ENCODE data around the gene CDC27. TPM values are rescaled to one million over a fixed set of nuclear protein-coding genes. Genes with fewer than 3 reads are reported as not detected.
"Not testable (repeated sequence)": the region's sequence is repeated elsewhere in the genome, so short reads cannot be mapped to it uniquely, and the experiment has no call there.

CDC27 gene
- total RNA-seq, 2 donors from 2014 or later = 50.1 to 61.6 TPM

DNA sequence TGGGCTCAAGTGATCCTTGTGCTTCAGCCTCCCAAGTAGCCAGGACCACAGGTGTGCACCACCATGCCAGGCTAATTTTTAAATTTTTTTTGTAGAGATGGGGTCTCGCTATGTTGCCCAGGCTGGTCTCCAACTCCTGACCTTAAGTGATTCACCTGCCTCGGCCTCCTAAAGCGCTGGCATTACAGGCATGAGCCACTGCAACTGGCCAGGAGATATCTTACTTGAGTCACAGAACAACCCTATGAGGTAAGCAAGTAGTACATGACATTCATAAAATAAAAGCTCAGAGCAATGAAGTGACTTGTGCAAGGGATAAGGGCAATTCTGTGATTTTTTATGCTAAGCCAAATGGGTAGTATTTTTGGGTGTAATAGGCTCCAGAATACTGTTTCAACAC is 57.3 kb downstream of the CDC27 start:
- Mint-ChIP-seq H3K4me3 (peak overlapping the region; percentile 25), H3K4me1 (no peaks in the 10 kb centered on the region), H3K27me3 (no peaks in the 10 kb centered on the region), H3K36me3 (ENCODE audit: low read depth) (no peaks in the 10 kb centered on the region), H3K27ac (no peak overlapping the region)
- ATAC-seq (no peak), DNase-seq (no peak)
- no peaks in the 10 kb centered on the region for H3K9me3 ChIP-seq (ENCODE audit: control insufficient read depth, low read length, poor library complexity, severe bottlenecking)

- H3K27ac Mint-ChIP-seq; DNase-seq; H3K9me3 ChIP-seq (ENCODE audit: control insufficient read depth, low read length, poor library complexity, severe bottlenecking); H3K36me3 Mint-ChIP-seq (ENCODE audit: low read depth); H3K27me3 Mint-ChIP-seq; H3K4me1 Mint-ChIP-seq; H3K4me3 Mint-ChIP-seq; ATAC-seq: not testable (repeated sequence)
Observed at GRCh38 chr17:47126835-47127234, 62.3 kb downstream of the CDC27 start.

- ATAC-seq; H3K4me3 Mint-ChIP-seq; H3K4me1 Mint-ChIP-seq; H3K27me3 Mint-ChIP-seq; H3K9me3 ChIP-seq (ENCODE audit: control insufficient read depth, low read length, poor library complexity, severe bottlenecking); H3K36me3 Mint-ChIP-seq (ENCODE audit: low read depth); H3K27ac Mint-ChIP-seq; DNase-seq: not testable (repeated sequence)
Observed at GRCh38 chr17:47123262-47123661, 65.8 kb downstream of the CDC27 start.

DNA sequence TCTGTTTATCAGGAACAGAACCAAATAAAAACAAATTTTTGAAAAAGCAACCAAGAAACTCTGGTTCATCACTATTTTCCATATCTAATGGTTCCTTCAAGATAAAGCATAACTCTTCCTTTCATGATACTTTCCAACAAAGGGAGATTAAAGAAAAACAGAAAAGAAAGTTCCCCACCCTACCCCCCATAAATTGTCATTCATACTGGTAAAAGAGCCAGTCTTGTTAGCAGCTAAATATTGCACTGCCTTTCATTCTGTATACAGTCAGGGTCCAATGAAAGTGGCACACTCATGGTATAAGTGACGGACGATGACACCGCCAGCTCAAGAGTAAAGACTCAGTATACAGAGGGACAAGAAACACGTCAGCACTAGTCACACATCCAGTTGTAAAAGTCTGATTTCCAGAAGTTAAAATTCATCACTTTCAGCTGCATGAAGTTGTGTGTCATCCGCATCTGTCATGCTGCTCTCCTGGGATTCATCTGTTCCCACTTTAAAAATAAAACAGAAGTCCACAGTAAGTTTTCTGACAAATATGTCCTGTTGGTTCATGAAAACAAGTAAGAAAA is 68.5 kb downstream of the CDC27 start:
- Mint-ChIP-seq H3K4me1 (no peaks in the 10 kb centered on the region), H3K4me3 (no peak overlapping the region), H3K36me3 (ENCODE audit: low read depth) (no peaks in the 10 kb centered on the region), H3K27me3 (no peaks in the 10 kb centered on the region), H3K27ac (no peak overlapping the region)
- DNase-seq (no peak), ATAC-seq (no peak)
- H3K9me3 ChIP-seq (ENCODE audit: control insufficient read depth, low read length, poor library complexity, severe bottlenecking) = no peaks in the 10 kb centered on the region

DNA sequence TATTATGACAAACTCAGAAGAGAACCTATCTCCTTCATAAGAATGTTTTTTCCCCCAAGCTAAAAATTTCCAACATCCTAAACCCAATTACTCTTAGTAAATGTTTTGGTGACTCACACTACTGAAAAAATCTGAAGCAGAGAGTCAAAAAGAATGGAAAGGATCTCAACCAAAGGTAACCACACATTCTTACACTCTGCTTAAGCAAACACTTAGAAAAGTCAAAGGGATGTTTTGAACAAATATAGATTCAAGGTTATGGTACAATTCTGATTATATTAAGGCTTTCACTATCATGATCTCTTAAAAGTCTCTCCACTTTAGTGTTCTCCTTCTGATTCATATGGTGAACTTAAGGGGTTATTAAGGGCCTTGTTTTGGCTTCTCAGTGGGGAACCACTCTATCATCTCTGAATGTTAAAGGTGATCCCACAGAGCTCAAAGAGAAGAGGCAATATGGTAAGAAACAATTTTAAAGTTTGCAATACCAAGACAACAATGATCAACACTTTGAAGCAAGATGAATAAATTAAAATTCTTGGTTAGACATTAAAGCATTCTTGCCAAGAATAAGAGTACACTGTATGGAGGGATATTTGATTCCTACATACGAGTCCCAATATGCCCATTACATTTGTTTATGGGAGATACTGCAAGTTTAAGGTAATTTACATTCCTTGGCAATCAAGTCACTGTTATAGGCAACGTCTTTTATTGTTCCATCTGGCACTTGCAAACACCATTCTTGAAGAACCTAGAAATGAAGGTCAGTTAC is 69.2 kb downstream of the CDC27 start:
- no peaks in the 10 kb centered on the region for H3K9me3 ChIP-seq (ENCODE audit: control insufficient read depth, low read length, poor library complexity, severe bottlenecking)
- ATAC-seq = no peak
- Mint-ChIP-seq H3K4me1 (no peaks in the 10 kb centered on the region), H3K27me3 (no peaks in the 10 kb centered on the region), H3K36me3 (ENCODE audit: low read depth) (no peaks in the 10 kb centered on the region), H3K27ac (no peak overlapping the region), H3K4me3 (no peak overlapping the region)
- DNase-seq = no peak

- Mint-ChIP-seq H3K27me3 (no peaks in the 10 kb centered on the region), H3K4me3 (no peak overlapping the region), H3K36me3 (ENCODE audit: low read depth) (no peaks in the 10 kb centered on the region), H3K4me1 (peaks cover 4% of the 10 kb centered on the region), H3K27ac (no peak overlapping the region)
- ATAC-seq = no peak
- no peaks in the 10 kb centered on the region for H3K9me3 ChIP-seq (ENCODE audit: control insufficient read depth, low read length, poor library complexity, severe bottlenecking)
- DNase-seq = no peak
Observed at GRCh38 chr17:47117386-47117785, 71.7 kb downstream of the CDC27 start.

GRCh38 chr17:47106130-47106529 is 83.0 kb downstream of the CDC27 start:
- no peaks in the 10 kb centered on the region for H3K9me3 ChIP-seq (ENCODE audit: control insufficient read depth, low read length, poor library complexity, severe bottlenecking)
- no peaks in the 10 kb centered on the region for H3K36me3 Mint-ChIP-seq (ENCODE audit: low read depth)
- no peaks in the 10 kb centered on the region for H3K4me1 Mint-ChIP-seq
- ATAC-seq (no peak), DNase-seq (no peak)
- H3K4me3 Mint-ChIP-seq = no peak overlapping the region
- peaks cover 14% of the 10 kb centered on the region for H3K27me3 Mint-ChIP-seq
- no peak overlapping the region for H3K27ac Mint-ChIP-seq

DNA sequence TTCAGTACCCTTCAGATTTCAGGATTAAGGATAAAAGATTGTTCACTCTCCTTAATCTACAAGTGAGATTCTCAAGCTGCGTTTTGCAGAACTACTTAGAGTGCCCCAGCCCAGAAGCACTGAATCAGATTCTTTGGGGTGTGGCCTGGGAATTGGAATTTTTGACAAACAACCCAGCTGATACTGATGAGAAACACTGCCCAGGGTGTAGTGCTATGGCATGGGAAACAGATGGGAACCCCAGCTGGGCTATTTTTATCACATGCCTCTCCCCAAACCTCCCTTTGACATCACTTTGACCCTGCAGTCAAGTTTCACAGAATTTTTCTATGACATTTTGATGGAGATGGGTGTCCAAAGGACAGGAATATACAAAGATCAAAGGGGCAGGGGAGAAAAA is 83.8 kb downstream of the CDC27 start:
- DNase-seq; H3K27ac Mint-ChIP-seq; H3K27me3 Mint-ChIP-seq; H3K36me3 Mint-ChIP-seq (ENCODE audit: low read depth); H3K9me3 ChIP-seq (ENCODE audit: control insufficient read depth, low read length, poor library complexity, severe bottlenecking); H3K4me1 Mint-ChIP-seq; ATAC-seq: not testable (repeated sequence)
- H3K4me3 Mint-ChIP-seq = peak overlapping the region; percentile 33

DNA sequence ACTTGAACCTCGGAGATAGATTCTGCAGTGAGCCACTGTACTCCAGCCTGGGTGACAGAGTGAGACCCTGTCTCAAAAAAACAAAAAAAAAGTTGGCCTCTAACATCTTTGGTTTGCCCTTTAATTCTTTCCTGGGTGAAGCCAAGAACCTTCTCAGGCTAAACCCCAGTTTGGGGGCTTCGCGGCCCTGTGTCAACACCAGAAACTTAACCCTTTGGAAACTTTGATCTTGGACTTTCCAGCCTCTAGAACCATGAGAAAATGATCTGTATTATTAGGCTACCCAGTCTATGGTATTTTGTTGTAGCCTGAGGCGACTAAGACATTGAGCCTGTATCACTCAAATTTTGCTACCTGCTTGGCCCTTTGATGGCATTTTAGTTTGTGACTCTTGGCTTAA is 86.2 kb downstream of the CDC27 start:
- ATAC-seq (no peak), DNase-seq (no peak)
- Mint-ChIP-seq H3K4me1 (peaks cover 9% of the 10 kb centered on the region), H3K27me3 (peaks cover 9% of the 10 kb centered on the region), H3K4me3 (no peak overlapping the region), H3K27ac (no peak overlapping the region), H3K36me3 (ENCODE audit: low read depth) (peaks cover 2% of the 10 kb centered on the region)
- H3K9me3 ChIP-seq (ENCODE audit: control insufficient read depth, low read length, poor library complexity, severe bottlenecking) = no peaks in the 10 kb centered on the region

- no peaks in the 10 kb centered on the region for H3K9me3 ChIP-seq (ENCODE audit: control insufficient read depth, low read length, poor library complexity, severe bottlenecking)
- Mint-ChIP-seq H3K27me3 (no peaks in the 10 kb centered on the region), H3K36me3 (ENCODE audit: low read depth) (peaks cover 2% of the 10 kb centered on the region), H3K4me1 (peaks cover 9% of the 10 kb centered on the region), H3K27ac (peak overlapping the region; percentile 92), H3K4me3 (peak overlapping the region; percentile 94)
- ATAC-seq (peak; percentile 100), DNase-seq (peak; percentile 68 to 89 (median 81))
Observed at GRCh38 chr17:47099987-47100711, 88.9 kb downstream of the CDC27 start.

DNA sequence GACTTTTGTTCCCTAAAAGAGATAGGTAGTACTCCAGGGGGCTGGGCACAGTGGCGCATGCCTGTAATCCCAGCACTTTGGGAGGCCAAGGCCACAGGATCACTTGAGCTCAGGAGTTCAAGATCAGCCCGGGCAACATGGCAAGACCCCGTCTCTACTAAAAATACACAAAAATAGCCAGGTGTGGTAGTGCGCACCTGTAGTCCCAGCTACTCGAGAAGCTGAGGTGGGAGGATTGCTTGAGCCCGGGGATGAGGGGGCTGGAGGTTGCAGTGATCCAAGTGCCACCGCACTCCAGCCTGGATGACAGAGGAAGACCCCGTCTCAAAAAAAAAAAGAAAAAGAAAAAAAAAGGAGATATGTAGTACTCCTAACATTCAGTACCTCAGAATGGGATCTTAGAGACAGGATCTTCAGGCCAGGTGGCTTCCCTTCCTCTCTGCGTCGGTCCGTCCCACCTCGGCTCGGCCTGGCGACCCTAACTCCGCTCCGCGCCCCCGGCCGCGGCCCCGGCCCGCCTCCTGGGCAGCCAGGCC is 89.6 kb downstream of the CDC27 start:
- H3K4me3 Mint-ChIP-seq = peak overlapping the region; percentile 94
- peak; percentile 16 for ATAC-seq
- peak overlapping the region; percentile 92 for H3K27ac Mint-ChIP-seq
- DNase-seq = no peak
- no peaks in the 10 kb centered on the region for H3K9me3 ChIP-seq (ENCODE audit: control insufficient read depth, low read length, poor library complexity, severe bottlenecking)
- no peaks in the 10 kb centered on the region for H3K27me3 Mint-ChIP-seq
- H3K36me3 Mint-ChIP-seq (ENCODE audit: low read depth) = peaks cover 2% of the 10 kb centered on the region
- H3K4me1 Mint-ChIP-seq = peaks cover 9% of the 10 kb centered on the region

- Mint-ChIP-seq H3K4me3 (no peak overlapping the region), H3K27ac (peak overlapping the region; percentile 11), H3K36me3 (ENCODE audit: low read depth) (peaks cover 5% of the 10 kb centered on the region), H3K4me1 (peaks cover 12% of the 10 kb centered on the region), H3K27me3 (no peaks in the 10 kb centered on the region)
- DNase-seq = no peak
- ATAC-seq = no peak
- no peaks in the 10 kb centered on the region for H3K9me3 ChIP-seq (ENCODE audit: control insufficient read depth, low read length, poor library complexity, severe bottlenecking)
Observed at GRCh38 chr17:47096343-47096742, 92.8 kb downstream of the CDC27 start.

- Mint-ChIP-seq H3K27ac (no peak overlapping the region), H3K36me3 (ENCODE audit: low read depth) (peaks cover 5% of the 10 kb centered on the region), H3K4me1 (peaks cover 12% of the 10 kb centered on the region), H3K4me3 (no peak overlapping the region), H3K27me3 (no peaks in the 10 kb centered on the region)
- H3K9me3 ChIP-seq (ENCODE audit: control insufficient read depth, low read length, poor library complexity, severe bottlenecking) = no peaks in the 10 kb centered on the region
- ATAC-seq (no peak), DNase-seq (no peak)
Observed at GRCh38 chr17:47095268-47095667, 93.8 kb downstream of the CDC27 start.
